IPS DF 4.7 (cell line): ENCODE data around the gene CT45A5.
"Not testable (repeated sequence)": the region's sequence is repeated elsewhere in the genome, so short reads cannot be mapped to it uniquely, and the experiment has no call there.

ENCODE experiments used
- DNase-seq: peaks from one replicate; pipeline ENCODE4 v3.0.0-alpha.2; 2013; ENCODE audit warnings: low spot score; ENCODE audit errors: extremely low read depth

The CT45A5 gene

GRCh38 chrX:135785403-135785802 lies at the start of gene CT45A5:
Gene CT45A5, minus strand, starts transcription at chrX:135785503. Its CDS starts 3,774 bp downstream, at chrX:135781729.
- DNase-seq, result not testable (repeated sequence)

DNA sequence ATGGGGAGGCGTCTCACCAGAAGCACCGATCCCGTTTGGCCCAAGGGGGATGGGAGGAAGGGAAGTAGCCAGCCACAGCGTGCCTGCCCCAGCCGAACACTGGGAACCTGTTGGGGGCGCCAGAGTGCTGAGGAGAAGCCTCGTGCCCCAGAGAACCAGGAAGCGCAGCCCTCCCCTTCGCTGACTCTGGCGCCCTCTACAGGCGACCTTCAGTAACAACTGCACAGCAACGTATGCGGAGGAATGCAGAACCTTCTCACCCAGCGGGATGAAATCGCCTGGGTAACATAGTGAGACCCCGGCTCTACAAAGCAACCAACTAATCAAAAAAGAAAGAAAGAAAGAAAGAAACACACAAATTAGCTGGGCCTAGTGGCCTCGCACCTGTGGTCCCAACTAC lies 34.6 kb upstream of the CT45A5 start, which contains the start of gene CT45A2:
CT45A2 (minus strand) TSS at position 101 of the 400 bp plus-strand sequence. CDS start 3,747 bp downstream, outside the sequence.
- DNase-seq, result not testable (repeated sequence)

GRCh38 chrX:135802687-135803086 lies 17.4 kb upstream of the CT45A5 start, which contains the start of gene CT45A6:
Gene CT45A6, minus strand, starts transcription at chrX:135802787. Its CDS starts 3,794 bp downstream, at chrX:135798993.
- DNase-seq, result not testable (repeated sequence)

GRCh38 chrX:135768091-135768490 lies 17.2 kb downstream of the CT45A5 start, which contains the start of gene CT45A3:
Gene CT45A3, minus strand, starts transcription at chrX:135768191. Its CDS starts 3,747 bp downstream, at chrX:135764444.
- not testable (repeated sequence) for DNase-seq

DNA sequence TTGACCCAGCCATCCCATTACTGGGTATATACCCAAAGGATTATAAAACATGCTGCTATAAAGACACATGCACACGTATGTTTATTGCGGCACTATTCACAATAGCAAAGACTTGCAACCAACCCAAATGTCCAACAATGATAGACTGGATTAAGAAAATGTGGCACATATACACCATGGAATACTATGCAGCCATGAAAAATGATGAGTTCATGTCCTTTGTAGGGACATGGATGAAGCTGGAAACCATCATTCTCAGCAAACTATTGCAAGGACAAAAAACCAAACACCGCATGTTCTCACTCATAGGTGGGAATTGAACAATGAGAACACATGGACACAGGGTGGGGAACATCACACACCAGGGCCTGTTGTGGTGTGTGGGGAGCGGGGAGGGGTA lies 40.6 kb downstream of the CT45A5 start:
- DNase-seq, result not testable (repeated sequence)

- no peak for DNase-seq
Measured at GRCh38 chrX:135741192-135741715, 44.0 kb downstream of the CT45A5 start.

DNA sequence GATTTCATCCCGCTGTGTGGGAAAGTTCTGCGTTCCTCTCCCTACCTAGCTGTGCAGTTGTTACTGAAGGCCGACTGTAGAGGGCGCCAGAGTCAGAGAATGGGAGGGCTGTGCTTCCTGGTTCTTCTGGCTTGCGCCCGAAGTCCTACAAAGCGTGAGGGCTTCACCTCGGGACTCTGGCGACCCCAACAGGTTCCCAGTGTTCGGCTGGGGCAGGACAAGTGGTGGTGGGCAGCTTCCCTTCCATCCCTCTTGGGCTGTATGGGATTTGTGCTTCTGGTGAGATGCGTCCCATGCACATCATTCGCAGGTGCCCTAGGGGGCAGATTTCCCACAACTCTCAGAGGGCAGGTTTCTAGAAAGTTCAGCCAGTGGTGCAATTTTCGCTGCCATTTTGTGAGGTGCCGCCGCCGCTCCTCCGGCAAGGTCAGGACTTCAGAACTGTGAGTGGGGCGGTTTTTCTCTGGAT lies 44.6 kb downstream of the CT45A5 start:
- DNase-seq, result no peak

DNA sequence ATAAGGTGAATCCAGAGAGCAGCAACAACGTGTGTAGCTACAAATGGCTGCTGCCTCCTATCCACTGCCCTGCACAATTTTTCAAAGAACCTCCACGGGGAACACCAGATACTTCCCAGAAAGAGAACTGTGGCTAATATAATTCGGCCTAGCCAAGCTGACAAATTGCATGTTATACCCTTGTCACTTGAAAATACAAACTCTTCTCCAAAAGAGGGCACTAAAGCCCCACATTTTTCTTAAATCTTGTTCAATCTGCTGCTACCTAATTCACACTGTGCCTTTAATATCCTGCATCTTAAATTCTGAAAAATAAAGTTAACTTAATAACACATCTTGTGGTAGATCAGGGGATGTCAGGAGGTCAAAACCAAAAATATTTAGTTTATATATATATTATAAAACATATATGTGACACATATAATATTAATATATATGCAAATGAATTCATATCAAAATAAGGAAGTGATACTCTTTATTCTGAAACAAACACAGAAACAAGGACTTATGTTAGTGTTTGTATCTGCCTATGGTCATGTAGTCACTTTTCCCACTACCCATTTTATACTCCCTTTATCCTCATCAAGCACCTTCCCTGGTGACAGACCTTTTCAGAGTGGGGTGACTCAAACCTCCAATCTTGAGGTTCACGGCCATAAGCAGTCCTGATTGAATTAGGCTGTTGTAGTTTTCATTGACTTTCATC lies 47.8 kb downstream of the CT45A5 start:
- DNase-seq, result no peak

- not testable (repeated sequence) for DNase-seq
Measured at GRCh38 chrX:135734666-135735065, 50.6 kb downstream of the CT45A5 start.
